ENCODE data around the gene BRME1. TPM values are rescaled to one million over a fixed set of nuclear protein-coding genes. Genes with fewer than 3 reads are reported as not detected.

The BRME1 gene
- total and polyA plus RNA-seq, 2 of the 13 experiments (the other 11 are each of a cell fraction or from before 2014, with no cell fraction given), result 0.74 to 1.5 TPM

DNA sequence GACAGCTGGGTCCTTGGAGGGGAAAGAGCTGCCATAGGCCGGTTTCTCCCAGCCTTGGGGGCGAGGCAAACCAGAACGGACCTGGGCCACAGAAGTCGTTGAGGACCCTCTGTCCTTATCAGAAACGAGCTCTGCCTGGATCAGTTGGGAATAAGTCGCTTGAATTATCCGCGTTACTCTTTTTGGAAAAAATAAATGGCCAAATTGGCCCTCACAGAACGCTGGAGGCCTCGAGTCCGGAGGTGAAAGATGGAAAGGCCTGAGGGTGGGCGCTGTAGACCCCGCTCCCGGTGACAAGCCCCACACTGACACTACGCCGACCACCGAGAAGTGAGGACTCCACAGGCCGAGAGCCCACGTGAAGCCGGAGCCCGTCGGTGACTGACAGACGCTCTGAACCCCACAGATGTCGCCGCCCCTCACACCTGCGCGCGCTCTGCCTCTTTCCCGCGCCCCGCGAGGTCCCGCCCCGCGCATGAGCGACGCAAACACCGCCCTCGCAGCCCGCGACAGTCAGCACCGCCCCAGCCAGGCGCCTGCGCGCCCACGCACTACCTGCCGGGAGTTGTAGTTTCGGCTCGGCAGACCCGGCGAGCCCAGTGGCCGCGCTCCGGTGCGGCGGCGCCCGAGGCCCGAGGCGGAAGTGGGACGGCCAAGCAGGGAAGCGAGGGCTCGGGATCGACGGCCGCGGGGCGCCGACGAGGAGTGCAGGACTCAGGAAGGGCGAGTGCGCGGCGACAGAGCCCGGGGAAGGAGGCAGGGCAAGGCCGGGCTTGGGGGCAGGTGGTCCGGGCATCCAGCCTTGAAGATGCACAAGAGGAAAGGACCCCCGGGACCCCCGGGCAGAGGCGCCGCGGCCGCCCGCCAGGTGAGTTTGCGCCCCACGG is at the start of gene BRME1, which contains the start of gene CC2D1A (continued):
- TF ChIP-seq, protein P1, sequence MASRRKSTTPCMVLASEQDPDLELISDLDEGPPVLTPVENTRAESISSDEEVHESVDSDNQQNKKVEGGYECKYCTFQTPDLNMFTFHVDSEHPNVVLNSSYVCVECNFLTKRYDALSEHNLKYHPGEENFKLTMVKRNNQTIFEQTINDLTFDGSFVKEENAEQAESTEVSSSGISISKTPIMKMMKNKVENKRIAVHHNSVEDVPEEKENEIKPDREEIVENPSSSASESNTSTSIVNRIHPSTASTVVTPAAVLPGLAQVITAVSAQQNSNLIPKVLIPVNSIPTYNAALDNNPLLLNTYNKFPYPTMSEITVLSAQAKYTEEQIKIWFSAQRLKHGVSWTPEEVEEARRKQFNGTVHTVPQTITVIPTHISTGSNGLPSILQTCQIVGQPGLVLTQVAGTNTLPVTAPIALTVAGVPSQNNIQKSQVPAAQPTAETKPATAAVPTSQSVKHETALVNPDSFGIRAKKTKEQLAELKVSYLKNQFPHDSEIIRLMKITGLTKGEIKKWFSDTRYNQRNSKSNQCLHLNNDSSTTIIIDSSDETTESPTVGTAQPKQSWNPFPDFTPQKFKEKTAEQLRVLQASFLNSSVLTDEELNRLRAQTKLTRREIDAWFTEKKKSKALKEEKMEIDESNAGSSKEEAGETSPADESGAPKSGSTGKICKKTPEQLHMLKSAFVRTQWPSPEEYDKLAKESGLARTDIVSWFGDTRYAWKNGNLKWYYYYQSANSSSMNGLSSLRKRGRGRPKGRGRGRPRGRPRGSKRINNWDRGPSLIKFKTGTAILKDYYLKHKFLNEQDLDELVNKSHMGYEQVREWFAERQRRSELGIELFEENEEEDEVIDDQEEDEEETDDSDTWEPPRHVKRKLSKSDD (CRISPR knock-in tag; IDR thresholded peaks at IDR 0.05; ENCODE audit: low read depth), result peak; percentile 52; the same call in 1 of the 2 replicates
- TF ChIP-seq ZBTB3 (CRISPR knock-in tag; IDR thresholded peaks at IDR 0.05; ENCODE audit: borderline replicate concordance, low read depth) (no peak), ZNF136 (CRISPR knock-in tag; IDR thresholded peaks at IDR 0.05; ENCODE audit: low read depth) (0 out of 2 replicates have a peak, but pooled peaks have one; percentile 47), NFIB (CRISPR knock-in tag; IDR thresholded peaks at IDR 0.05; ENCODE audit: borderline replicate concordance) (no peak), ZNF589 (CRISPR knock-in tag; conservative IDR thresholded peaks at IDR 0.05) (0 out of 2 replicates have a peak, but pooled peaks have one; percentile 33), ZBTB7A (CRISPR knock-in tag; IDR thresholded peaks at IDR 0.05) (peak; percentile 53; the same call in 1 of the 2 replicates), ZNF317 (CRISPR knock-in tag; IDR thresholded peaks at IDR 0.05) (no peak; the same call in 1 of the 2 replicates), NR2F1 (CRISPR knock-in tag; IDR thresholded peaks at IDR 0.05) (no peak), ZFP90 (CRISPR knock-in tag; IDR thresholded peaks at IDR 0.05; ENCODE audit: borderline replicate concordance) (peak; percentile 82; the same call in 1 of the 2 replicates), HDAC2 (CRISPR knock-in tag; IDR thresholded peaks at IDR 0.05) (peak; percentile 54; the same call in 1 of the 2 replicates), HNRNPUL1 (IDR thresholded peaks at IDR 0.05; ENCODE audit: low read depth, low read length) (no peak), RXRB (CRISPR knock-in tag; IDR thresholded peaks at IDR 0.05; ENCODE audit: borderline replicate concordance) (peak; percentile 14; the same call in 1 of the 2 replicates), CHCHD3 (CRISPR knock-in tag; IDR thresholded peaks at IDR 0.05) (peak; percentile 79; the same call in 1 of the 2 replicates)
- TF ChIP-seq, protein P2, sequence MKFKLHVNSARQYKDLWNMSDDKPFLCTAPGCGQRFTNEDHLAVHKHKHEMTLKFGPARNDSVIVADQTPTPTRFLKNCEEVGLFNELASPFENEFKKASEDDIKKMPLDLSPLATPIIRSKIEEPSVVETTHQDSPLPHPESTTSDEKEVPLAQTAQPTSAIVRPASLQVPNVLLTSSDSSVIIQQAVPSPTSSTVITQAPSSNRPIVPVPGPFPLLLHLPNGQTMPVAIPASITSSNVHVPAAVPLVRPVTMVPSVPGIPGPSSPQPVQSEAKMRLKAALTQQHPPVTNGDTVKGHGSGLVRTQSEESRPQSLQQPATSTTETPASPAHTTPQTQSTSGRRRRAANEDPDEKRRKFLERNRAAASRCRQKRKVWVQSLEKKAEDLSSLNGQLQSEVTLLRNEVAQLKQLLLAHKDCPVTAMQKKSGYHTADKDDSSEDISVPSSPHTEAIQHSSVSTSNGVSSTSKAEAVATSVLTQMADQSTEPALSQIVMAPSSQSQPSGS (CRISPR knock-in tag; IDR thresholded peaks at IDR 0.05), result peak; percentile 69; the same call in 1 of the 2 replicates
- TF ChIP-seq, protein P3, sequence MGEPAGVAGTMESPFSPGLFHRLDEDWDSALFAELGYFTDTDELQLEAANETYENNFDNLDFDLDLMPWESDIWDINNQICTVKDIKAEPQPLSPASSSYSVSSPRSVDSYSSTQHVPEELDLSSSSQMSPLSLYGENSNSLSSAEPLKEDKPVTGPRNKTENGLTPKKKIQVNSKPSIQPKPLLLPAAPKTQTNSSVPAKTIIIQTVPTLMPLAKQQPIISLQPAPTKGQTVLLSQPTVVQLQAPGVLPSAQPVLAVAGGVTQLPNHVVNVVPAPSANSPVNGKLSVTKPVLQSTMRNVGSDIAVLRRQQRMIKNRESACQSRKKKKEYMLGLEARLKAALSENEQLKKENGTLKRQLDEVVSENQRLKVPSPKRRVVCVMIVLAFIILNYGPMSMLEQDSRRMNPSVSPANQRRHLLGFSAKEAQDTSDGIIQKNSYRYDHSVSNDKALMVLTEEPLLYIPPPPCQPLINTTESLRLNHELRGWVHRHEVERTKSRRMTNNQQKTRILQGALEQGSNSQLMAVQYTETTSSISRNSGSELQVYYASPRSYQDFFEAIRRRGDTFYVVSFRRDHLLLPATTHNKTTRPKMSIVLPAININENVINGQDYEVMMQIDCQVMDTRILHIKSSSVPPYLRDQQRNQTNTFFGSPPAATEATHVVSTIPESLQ (CRISPR knock-in tag; conservative IDR thresholded peaks at IDR 0.05), result 0 out of 2 replicates have a peak, but pooled peaks have one; percentile 76
- TF ChIP-seq, protein P4, sequence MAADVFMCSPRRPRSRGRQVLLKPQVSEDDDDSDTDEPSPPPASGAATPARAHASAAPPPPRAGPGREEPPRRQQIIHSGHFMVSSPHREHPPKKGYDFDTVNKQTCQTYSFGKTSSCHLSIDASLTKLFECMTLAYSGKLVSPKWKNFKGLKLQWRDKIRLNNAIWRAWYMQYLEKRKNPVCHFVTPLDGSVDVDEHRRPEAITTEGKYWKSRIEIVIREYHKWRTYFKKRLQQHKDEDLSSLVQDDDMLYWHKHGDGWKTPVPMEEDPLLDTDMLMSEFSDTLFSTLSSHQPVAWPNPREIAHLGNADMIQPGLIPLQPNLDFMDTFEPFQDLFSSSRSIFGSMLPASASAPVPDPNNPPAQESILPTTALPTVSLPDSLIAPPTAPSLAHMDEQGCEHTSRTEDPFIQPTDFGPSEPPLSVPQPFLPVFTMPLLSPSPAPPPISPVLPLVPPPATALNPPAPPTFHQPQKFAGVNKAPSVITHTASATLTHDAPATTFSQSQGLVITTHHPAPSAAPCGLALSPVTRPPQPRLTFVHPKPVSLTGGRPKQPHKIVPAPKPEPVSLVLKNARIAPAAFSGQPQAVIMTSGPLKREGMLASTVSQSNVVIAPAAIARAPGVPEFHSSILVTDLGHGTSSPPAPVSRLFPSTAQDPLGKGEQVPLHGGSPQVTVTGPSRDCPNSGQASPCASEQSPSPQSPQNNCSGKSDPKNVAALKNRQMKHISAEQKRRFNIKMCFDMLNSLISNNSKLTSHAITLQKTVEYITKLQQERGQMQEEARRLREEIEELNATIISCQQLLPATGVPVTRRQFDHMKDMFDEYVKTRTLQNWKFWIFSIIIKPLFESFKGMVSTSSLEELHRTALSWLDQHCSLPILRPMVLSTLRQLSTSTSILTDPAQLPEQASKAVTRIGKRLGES (CRISPR knock-in tag; IDR thresholded peaks at IDR 0.05; ENCODE audit: borderline replicate concordance), result peak; percentile 37; the same call in 1 of the 2 replicates
- TF ChIP-seq, protein P5, sequence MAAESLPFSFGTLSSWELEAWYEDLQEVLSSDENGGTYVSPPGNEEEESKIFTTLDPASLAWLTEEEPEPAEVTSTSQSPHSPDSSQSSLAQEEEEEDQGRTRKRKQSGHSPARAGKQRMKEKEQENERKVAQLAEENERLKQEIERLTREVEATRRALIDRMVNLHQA (CRISPR knock-in tag; IDR thresholded peaks at IDR 0.05), result no peak
